Urothelium cell line (cell line): Measurements from ENCODE around the gene GTF2IRD1.
"Not testable (repeated sequence)": the region's sequence is repeated elsewhere in the genome, so short reads cannot be mapped to it uniquely, and the experiment has no call there.

Experiments used
- DNase-seq: peaks from one replicate; pipeline ENCODE4 v3.0.0; 2011; ENCODE audit warnings: low spot score, mixed read lengths
- FAIRE-seq: peaks from 2 replicates; lab custom pipeline; 2011; peaks lifted over from hg19 to GRCh38; lab: Jason Lieb, UNC

Gene GTF2IRD1

DNA sequence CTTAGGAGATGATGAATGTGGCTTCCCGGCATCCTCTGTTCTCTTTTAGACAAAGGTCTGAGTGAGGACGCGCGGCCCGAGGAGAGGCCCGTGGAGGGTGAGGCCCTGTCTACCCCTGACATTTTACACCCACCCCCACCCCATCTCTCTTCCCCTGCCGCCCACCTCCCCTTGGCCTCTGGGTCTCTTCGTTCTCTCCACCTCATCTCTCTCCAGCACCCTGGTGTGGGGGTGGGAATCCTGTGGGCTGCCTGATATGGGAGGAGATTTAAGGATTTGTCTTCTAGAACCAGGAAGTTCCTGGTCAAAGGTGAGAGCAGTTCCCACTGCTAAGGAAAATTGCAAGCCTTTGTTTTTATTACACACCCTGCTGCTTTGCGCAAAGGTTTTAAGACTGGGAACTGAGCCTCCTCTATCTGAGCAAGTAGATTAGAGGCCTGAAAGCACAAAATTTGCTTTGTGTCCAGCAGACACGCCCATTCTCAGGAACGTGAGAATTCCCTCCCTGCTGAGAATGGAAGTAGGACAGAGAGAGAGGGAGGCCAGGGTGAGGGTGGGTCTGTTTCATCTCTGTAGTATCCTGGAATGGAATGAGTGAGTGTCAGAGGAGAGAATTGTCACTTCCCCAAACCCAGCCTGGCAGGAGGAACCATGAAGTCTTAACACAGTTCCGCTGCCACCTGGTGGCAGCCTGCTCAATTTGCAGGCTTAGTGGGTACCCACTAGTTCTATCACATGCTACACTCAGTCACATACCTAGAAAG lies 91.2 kb downstream of the GTF2IRD1 start:
- FAIRE-seq, result no peak
- DNase-seq, result no peak

DNA sequence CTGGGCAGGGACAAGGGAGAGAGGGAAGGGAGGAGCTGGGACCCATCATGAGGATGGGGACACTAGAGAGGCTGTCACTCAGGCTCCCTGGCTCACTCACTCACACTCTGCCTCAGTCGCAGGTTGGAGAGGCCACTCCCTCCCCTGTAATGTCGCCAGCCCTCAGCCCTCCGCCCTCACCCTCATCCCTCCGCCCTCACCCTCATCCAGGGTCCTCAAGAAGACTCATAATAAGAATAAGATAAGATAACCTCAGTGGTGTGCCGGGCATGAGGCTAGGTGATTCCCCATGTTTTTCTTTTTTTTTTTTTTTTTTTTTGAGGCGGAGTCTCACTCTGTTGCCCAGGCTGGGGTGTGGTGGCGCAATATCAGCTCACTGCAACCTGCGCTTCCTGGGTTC lies 92.2 kb downstream of the GTF2IRD1 start:
- no peak for FAIRE-seq
- DNase-seq, result no peak

DNA sequence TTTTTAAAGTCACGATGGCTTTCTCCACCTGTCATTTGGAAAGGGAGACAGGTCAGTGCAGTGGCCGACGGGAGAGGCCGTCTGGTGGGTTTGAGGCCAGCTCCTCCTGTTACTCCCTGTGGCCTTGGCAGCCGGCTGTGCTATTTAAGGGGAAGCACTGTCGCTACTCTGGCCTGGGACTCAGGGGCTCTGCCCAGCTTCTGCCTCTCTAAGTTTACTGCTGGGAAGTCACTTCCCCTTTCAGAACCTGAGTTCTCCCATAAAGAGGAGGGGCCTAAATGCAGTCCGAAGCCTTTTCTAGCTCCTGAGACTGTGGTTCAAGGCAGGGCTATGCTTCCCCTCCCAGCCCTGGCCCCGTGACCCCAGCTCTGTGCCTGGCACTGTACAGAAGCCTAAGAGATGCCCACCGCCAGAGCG lies 99.9 kb downstream of the GTF2IRD1 start:
- not testable (repeated sequence) for DNase-seq, FAIRE-seq

DNA sequence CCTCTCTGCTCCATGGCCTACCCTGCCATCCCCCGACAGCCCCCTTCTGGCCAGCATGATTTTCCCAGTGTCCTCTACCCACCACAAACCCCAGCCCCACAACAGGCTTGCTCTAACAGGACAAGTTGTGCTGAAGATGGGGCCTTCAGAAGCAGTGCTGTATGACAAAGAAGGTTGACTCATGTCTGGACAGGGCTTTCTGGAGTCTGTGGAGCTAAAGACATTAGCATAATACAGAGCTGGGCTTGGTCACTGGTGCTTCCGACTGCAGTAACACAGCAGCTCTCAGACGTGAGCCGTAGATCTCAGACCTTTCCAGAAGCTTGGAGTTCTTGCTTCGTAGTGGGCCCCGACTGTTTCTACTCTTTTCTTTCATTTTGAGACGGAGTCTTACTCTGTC lies 100.5 kb downstream of the GTF2IRD1 start:
- no peak for FAIRE-seq
- no peak for DNase-seq

DNA sequence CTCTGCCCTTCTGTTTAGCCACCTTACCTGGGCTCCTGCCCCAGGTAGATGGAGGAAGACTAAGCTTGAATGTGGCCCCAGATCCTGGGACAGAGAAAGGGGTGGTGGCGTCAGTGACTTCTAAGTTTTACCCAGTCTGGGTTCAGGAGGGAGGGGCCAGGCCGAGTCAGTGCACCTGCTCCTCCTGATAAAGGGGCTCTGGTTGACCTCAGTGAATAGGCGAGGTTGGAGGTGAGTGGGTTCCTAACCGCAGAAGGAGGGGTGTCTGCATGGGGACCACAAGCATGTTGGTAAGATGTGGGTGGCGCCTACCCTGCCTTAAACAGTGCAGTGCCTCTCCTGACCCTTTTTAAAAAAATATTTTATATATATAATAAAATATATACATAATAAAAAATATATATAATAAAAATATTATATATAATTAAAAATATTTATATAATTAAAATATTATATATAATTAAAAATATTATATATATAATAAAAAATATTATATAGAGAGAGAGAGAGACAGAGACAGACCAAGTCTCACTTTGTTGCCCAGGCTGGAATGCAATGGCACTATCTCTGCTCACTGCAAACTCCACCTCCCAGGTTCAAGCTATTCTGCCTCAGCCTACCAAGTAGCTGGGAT lies 106.5 kb downstream of the GTF2IRD1 start:
- FAIRE-seq (no peak), DNase-seq (no peak)

DNA sequence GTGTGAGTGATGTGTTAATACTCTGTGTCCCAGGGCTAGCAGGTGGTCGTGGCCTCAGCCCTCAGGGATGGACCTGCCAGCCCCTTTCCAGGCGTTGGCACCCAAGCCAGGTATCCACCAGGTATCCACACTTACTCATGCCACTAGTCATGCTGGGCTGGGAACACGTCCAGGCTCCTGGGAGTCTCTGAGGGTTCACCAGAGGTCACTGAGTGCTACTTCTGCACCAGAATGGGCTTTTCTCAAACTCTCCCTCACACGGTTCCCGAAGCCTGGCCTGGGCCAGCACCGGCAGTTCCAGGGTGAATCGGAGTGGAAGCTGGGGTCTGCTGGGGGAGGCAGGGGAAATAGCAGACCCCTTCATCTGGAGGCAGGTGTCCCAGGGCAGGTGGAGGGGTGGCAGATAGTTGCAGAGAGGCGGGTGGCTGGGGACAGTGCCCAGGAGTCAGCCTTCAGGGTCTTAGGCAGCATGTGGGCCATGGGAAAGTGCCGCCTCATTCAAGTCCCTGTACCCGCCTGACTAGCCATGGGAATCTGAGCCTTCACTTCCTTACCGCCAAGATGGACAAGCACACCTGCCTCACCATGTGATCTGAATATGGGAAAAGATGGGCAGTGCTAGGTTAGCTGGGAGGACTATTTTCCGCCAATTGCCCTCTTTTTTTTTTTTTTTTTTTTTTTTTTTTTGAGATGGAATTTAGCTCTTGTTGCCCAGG lies 108.3 kb downstream of the GTF2IRD1 start:
- DNase-seq (no peak), FAIRE-seq (no peak)

DNA sequence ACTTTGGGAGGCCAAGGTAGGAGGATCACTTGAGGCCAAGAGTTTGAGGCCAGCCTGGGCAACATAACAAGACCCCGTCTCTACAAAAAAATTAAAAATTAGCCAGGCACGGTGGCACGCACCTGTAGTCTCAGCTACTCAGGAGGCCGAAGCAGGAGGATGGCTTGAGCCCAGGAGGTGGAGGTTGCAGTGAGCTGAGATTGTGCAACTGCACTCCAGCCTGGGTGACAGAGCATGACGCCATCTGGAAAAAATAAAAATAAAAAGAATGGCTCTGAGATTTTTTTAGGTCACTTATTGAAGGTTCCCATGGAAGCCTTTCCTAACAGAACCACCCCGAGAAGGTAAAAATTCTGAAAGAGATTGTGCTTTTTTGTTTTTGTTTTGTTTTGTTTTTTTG lies 109.9 kb downstream of the GTF2IRD1 start:
- FAIRE-seq, DNase-seq: not testable (repeated sequence)

DNA sequence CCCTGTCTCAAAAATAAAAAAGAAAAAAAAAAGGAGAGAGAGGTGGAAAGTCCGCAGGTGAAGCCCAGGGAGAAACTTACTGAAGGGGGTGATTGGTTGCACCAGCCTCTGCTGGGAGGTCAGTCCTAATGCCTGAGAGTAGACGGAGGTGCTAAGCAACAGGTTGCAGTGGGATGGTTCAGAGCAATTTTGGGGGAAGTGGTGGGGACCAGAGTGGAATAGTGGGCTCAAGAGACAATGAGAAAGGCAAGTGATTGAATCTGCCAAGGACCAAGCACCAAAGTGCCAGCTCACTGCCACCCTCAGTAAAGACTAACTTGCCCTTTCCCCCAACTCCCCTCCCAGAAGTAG lies 113.6 kb downstream of the GTF2IRD1 start:
- FAIRE-seq, result no peak
- DNase-seq, result no peak

DNA sequence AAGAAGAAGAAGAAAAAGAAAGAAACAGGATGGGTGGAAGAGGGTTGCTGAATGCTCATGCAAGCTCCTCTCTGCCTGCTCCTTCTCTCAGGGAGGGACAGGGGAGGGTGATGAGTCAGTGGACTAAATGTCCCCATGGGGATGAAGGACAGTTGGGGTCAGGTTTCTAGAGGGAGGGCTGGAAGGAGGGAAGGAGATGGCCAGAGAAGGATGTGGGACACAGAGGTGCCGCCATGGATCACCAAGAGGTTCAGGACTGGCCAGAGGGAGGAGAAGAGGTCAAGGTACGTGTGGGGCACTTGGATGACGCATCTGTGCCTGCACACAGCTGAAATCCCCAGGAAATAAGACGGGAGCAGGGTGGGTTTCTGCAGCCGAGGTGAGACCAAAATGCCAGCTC lies 115.0 kb downstream of the GTF2IRD1 start:
- FAIRE-seq (no peak), DNase-seq (no peak)

DNA sequence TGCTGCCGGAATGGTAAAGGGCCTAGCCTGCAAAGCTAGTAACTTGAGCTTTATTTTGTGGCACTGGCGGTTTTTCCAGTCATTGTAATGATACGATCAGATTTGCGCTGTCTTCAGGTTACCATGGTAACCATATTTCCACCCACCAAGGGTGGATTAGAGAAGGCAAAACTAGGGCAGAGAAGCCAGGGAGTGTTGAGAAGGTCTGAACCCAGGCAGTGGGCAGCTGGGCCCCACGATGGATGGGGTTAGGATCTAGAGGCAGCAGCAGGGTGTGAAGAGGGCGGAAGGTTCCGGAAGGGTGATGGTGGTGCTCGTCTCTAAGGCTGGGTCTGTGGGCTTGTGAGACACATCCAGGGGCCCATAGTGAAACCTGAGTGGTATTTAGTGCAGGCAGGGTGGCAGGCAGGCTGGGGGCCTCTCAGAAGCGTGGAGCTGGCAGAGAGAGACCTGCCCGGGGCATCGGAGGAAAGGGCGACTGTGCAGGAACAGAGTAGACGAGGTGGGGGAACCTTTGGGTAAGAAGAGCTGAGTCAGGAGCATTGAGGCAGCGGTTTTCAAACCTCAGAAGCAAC lies 115.9 kb downstream of the GTF2IRD1 start:
- FAIRE-seq (no peak), DNase-seq (no peak)

DNA sequence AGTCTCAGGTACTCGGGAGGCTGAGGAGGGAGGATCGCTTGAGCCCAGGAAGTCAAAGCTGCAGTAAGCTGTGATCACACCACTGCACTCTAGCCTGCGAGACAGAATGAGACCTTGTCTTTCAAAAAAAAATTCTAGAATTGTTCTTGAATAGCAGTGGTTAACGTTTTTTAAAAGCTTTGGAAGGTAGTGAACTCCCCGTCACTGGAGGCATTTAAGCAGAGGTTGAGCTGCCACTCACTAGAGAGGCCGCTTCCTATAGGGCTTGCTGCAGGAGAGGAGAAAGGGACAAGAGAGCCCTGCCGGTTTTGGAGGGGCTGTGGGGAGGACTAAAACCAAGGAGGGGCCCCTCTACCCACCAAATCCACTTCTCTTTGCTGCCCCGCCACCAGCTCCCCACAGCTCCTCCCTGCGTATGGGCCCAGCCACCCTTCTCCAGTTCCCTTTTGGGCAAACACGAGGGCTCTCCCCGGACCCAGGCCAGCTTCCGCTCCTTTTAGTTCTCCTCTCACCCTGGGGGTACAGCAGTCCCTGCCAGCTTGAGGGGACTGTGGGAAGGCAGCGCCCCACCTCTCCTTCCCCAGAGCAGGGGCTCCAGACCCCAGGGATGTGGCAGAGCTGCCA lies 116.9 kb downstream of the GTF2IRD1 start:
- no peak for DNase-seq
- FAIRE-seq, result no peak

DNA sequence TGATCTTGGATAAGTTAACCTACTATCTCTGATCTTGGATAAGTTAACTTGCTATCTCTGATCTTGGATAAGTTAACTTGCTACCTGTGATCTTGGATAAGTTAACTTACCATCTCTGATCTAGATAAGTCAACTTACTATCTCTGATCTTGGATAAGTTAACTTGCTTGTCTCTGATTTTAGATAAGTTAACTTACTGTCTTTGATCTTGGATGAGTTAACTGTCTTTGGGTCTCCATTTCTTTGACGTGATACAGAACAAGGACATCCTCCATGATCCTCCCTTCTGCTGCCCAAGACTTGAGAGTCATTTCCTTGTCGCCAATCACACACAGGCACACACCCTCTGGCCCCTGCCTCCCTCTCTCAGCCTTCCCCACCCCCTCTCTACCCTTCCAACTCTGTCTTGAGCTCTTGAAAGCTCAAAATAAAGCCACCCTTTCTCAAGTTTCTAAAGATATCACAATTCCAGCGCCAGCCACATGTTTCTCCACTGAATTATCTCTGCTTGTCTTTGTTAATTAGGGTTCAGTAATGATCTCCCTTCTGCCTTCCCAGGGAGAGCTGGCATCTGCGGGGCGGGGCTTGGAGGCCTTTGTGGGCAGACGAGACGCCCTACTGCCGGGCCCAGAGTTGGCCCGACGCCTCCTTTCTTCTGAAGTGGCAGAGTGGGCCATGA lies 118.7 kb downstream of the GTF2IRD1 start:
- DNase-seq, result no peak
- no peak for FAIRE-seq

DNA sequence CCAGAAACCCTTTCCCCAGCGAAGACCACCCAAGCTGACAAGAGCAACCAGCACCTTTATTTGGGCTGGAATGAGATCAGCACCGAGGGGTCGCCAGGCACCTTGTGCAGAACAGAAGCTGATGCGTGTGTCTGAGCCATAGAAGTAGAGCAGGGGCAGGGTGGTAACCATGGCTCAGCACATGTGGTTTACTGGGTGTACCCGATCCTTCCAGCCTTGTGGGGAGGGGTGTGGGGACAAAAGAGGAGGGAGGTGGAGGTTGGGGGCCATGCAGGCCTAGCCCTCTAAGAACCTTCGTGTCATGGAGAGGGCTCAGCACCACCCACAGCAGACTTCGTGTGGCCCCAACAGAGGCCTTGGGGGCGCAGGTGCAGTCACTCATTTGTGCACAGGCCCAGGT lies 119.8 kb downstream of the GTF2IRD1 start:
- FAIRE-seq, result no peak

DNA sequence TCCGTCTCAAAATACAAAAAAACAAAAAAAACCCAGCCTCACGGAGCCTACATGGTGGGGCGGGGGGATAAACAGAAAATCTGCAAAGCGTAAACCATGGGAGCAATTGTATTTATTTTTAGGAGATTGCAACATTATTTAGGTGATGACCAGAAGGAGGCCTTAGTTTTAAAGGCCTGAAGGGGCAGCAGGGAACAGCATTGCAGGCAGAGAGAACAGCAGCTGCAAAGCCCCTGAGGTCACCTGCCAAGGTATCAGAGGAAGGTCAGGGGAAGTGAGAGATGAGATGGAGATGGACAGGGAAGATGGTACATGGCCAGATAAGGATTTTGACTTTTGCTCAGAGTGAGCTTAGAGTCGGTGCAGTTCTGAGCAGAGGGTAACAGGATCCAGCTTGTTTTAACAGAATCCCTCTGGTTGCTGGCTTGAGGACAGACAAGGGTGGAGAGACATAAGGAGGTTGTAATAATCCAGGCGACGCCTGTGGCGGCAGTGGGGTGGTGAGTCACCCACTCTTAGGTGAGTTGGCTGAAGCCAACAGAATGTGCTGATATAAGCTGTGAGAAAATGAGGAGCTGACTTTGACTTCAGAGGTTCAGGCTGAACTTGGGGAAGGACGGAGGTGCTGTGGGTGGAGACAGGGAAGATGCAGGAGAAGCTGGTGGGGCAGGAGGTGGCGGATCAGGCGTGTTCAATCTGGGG lies 121.5 kb downstream of the GTF2IRD1 start:
- FAIRE-seq (no peak), DNase-seq (peak; percentile 57)

More for the DNA sequence above, 119.8 kb downstream of the GTF2IRD1 start:
- DNase-seq, result no peak

DNA sequence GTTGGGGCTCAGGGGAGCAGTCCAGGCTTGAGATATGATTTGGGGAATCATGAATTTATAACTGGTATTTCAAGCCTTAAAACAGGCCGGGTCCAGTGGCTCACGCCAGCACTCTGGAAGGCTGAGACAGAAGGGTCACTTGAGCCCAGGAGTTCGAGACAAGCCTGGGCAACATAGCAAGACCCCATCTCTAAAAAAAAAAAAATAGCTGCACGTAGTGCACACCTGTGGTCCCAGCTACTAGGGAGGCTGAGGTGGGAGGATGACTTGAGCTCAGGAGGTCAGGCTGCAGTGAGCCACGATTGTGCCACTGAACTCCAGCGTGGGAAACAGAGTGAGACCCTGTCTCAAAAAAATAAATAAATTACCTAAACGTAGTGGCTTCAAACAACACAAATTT lies 122.1 kb downstream of the GTF2IRD1 start:
- FAIRE-seq, result no peak
- no peak for DNase-seq

DNA sequence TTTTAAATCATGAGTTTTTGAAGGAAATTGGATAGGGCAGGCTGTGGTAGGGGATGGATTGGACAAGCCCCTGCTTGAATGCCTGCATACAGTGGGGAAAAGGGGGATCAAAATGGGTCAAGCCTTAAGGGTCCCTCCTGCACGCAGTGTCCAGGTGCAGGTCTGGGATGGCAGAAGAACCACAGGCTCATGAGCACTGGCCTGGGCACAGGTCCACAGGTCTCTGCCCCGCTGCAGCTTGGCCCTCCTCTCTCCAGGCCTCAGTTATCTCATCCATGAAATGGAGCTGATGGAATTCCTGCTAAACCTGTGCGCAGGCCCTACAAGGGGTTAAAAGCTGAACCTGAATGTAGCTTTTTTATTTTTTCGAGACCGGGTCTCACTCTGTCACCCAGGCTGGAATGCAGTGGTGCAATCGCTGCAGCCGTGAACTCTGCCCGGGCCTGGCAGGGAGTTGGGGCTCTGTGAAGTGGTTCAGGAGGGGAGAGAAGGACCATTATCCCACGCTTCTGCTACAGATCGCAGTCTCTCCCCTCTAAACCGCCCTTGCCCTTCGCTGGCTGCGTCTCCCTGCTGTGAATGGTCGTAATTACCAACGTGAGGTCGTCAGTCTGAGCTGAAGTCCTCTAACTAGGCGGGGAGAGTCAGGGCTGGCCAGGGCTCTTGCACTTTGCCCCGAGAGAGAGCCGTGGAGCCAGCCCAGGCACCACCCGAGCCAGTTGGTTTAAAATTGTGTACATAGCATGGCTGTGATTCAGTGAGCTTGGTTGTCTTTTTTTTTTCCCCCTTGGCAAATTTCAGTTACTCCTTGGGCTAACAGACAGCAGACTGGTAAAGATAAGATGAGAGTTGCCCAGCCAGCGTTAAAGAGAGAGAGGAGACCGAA lies 126.3 kb downstream of the GTF2IRD1 start:
- DNase-seq, result no peak
- FAIRE-seq, result no peak

DNA sequence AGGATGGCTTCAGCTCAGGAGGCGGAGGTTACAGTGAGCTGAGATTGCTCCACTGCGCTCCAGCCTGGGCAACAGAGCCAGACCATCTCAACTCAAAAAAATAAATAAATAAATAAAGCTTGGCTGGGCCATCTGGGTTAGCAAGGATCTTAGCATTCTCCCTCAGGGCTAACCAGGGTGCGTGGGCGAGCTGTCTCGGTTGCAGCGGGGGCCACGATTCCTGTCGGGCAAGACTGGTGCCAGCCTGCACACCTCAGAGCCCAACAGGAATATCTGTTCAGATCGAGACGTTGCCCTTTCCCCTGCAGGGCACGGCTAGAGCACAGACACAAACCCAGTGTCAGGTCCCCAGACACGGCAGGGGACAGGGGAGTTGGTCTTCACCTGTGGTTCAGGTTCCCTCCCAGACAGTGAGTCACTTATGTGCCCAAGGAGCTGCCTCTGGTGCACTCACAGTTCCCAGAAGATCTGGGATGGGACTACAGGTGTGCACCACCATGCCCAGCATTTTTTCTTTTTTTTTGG lies 128.3 kb downstream of the GTF2IRD1 start:
- FAIRE-seq, result no peak
- no peak for DNase-seq

DNA sequence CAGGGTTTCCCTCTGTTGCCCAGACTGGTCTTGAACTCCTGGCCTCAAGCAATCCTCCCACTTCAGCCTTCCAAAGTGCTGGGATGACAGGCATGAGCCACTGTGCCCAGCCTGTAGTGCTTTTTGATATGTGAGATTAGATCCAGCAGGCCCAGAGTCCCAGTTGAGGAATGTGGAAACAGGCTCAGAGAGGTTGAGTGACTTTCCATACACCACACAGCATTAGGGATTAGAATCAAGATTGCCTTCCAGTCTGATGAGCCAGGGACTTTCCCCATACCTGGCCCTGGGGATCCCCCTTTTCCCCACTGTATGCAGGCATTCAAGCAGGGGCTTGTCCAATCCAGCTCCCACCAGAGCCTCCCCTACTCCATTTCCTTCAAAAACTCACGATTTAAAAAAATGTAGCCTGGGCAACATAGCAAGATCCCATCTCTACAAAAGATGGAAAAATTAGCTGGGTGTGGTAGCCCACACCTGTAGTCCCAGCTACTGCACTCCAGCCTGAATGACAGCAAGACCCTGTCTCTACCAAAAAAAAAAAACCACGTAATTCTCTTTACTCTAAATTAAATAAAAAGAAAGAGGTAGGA lies 128.8 kb downstream of the GTF2IRD1 start:
- no peak for FAIRE-seq

More for the DNA sequence above, 128.8 kb downstream of the GTF2IRD1 start:
- no peak for DNase-seq
